Kidney epithelial cell (primary cell): ENCODE results near the gene C18orf32. TPM values are rescaled to one million over a fixed set of nuclear protein-coding genes. Genes with fewer than 3 reads are reported as not detected.

ENCODE experiments used
- DNase-seq: peaks from one replicate; pipeline ENCODE4 v3.0.0-alpha.2; 2010; ENCODE audit warnings: low read depth
- H3K27me3 ChIP-seq: 2 replicates; pipeline ENCODE4 v1.6.0; 2011; ENCODE audit warnings: low read length; ENCODE audit not compliant: control insufficient read depth, insufficient read depth
- H3K36me3 ChIP-seq: 2 replicates; pipeline ENCODE4 v1.5.1; 2011; ENCODE audit warnings: low read length; ENCODE audit not compliant: control insufficient read depth, insufficient read depth
- H3K4me3 ChIP-seq: 2 replicates; pipeline ENCODE4 v1.5.1; 2011; ENCODE audit warnings: low read depth, mild to moderate bottlenecking, control low read depth, low read length
- total RNA-seq: library from RNA; depleted of rRNA; stranded (reverse); fragments of >200 nt; gene quantifications from 2 replicates; pipeline ENCODE4 v1.2.3, GENCODE V29; 2015
- TF ChIP-seq, protein P1 (sequence below): IDR thresholded peaks from 2 replicates; pipeline ENCODE4 v1.5.1; 2011; ENCODE audit warnings: mild to moderate bottlenecking, moderate library complexity, low read length, control low read depth, inconsistent platforms; ENCODE audit not compliant: insufficient read depth, poor library complexity, severe bottlenecking

C18orf32 gene
- total RNA-seq = 44.5 and 50.4 TPM in 2 replicates

DNA sequence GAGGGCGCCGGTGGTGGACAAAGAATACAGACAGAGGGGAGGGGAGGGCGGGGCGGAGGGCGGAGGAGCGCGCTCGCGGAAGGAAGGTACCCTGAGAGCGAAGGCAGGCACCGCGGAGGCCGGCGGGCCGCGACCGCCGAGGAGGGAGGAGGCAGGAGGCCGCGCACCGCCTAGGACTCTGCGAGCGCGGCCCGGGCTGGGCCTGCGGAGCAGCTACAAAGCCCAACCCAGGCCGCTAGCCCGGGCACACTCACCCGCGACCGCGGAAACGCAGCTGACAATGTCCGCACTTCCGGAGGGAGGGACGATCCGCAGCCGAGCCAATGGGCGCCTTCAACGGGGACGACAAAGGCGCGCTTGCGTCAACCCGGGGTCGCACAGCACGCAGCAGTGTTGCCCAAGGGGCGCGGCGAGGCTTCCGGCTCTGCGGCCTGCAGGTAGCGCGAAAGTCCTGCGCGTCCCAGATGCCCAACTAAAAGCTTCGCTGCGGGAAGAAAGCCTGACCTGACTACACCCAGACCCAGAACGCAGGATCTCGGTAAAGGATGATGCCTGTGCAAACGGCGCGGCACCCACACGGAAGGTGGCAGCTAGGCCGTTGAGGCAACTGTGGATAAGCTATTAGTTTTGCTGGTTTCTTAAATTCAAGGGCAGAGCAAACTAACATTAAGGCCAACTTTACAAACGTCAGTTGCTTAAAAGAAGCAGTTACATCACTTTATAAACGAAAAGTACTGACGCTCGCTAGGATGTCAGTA is at the start of gene C18orf32:
Gene C18orf32 (minus strand): TSS at position 282 of the 758 bp plus-strand sequence. CDS start 3,486 bp downstream, outside the sequence.
- DNase-seq = peak; percentile 66

GRCh38 chr18:49534846-49535601 is 48.0 kb upstream of the C18orf32 start:
- Histone ChIP-seq H3K27me3 (no peaks in the 10 kb centered on the region), H3K36me3 (no peaks in the 10 kb centered on the region), H3K4me3 (no peak overlapping the region)
- TF ChIP-seq, protein P1, sequence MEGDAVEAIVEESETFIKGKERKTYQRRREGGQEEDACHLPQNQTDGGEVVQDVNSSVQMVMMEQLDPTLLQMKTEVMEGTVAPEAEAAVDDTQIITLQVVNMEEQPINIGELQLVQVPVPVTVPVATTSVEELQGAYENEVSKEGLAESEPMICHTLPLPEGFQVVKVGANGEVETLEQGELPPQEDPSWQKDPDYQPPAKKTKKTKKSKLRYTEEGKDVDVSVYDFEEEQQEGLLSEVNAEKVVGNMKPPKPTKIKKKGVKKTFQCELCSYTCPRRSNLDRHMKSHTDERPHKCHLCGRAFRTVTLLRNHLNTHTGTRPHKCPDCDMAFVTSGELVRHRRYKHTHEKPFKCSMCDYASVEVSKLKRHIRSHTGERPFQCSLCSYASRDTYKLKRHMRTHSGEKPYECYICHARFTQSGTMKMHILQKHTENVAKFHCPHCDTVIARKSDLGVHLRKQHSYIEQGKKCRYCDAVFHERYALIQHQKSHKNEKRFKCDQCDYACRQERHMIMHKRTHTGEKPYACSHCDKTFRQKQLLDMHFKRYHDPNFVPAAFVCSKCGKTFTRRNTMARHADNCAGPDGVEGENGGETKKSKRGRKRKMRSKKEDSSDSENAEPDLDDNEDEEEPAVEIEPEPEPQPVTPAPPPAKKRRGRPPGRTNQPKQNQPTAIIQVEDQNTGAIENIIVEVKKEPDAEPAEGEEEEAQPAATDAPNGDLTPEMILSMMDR = no peak
- DNase-seq = no peak

More for the DNA sequence above, at the start of gene C18orf32:
- TF ChIP-seq, protein P1 = no peak
- Histone ChIP-seq H3K36me3 (peaks cover 2% of the 10 kb centered on the region), H3K27me3 (no peaks in the 10 kb centered on the region), H3K4me3 (peak within 1 kb of the TSS; percentile 88)

DNA sequence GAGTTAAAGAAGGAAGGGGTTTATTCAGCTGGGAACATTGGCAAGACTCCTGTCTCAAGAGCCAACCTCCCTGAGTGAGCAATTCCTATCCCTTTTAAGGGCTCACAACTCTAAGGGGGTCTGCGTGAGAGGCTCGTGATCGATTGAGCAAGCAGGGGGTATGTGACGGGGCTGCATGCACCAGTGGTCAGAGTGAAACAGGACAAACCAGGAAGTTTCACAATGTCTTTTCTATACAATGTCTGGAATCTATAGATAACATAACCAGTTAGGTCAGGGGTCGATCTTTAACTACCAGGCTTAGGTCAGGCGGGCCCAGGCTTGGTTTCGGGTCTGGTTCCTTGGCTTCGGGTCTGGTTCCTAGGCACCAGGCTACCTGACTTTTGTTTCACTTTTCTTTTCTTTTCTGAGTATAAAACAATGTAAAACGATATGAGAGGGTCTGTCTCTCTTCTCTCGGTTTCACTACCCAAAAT is 44.7 kb upstream of the C18orf32 start:
- no peak overlapping the region for H3K4me3 ChIP-seq

DNA sequence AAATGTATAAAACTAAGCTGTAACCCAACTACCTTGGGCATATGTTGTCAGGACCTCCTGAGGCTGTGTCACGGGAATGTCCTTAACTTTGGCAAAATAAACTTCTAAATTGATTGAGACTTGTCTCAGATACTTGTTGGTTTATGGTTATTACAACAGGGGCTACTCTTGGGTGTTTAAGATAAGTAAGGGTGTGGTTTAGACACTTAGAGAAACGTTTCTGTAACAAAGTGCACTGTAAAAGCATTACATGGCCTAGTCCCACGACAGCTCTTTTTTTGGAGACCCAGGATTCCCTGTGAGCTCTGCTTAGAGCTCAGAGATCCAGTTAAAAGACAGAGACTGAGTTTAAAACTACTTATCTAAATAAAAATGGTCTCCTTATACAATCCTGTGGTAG is 42.6 kb upstream of the C18orf32 start:
- Histone ChIP-seq H3K27me3 (no peaks in the 10 kb centered on the region), H3K36me3 (no peaks in the 10 kb centered on the region), H3K4me3 (no peak overlapping the region)
- DNase-seq = no peak
- TF ChIP-seq, protein P1 = no peak

More for the DNA sequence above, 44.7 kb upstream of the C18orf32 start:
- TF ChIP-seq, protein P1 = no peak
- H3K36me3 ChIP-seq = no peaks in the 10 kb centered on the region
- no peak for DNase-seq
- H3K27me3 ChIP-seq = no peaks in the 10 kb centered on the region

DNA sequence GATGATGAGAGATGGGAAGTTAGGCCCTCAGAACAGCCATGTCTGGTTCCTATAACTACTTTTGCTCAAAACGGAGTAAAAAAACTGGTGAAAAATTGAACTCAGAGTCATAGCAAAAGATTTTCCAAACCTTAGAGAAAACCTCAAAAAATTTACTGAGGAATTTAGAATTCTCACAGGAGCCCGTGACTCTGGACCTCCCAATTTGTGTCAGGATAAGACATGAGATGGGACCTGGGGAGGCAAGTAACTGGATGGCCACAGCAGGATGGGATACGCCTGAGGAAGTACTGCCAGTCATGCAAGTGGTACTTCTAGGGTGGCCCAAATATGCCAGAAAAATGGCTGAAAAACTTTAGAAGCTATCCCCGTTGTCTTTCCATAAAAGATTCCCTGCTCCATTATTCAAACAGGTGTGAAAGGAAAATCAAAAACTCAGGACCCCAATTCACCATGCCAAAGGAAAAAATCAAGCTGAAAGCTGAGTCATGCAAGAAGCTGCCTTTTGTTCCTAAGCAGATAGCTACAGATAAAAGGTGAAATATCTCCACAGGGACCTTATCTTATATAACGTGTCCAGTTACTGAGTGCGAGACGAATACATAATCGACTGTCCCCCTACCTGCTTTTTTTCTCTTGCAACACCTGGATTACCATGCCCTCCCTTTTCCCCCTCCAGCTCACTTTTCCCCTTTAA is 40.7 kb upstream of the C18orf32 start:
- Histone ChIP-seq H3K4me3 (no peak overlapping the region), H3K36me3 (no peaks in the 10 kb centered on the region), H3K27me3 (no peaks in the 10 kb centered on the region)
- TF ChIP-seq, protein P1 = no peak
- no peak for DNase-seq
